Endometrium (tissue), 2 donors: ENCODE results near the gene GRSF1.
"Not testable (repeated sequence)": the region's sequence is repeated elsewhere in the genome, so short reads cannot be mapped to it uniquely, and the experiment has no call there.

Experiments
- FAIRE-seq: peaks from 2 replicates; lab custom pipeline; 2012; peaks lifted over from hg19 to GRCh38; lab: Jason Lieb, UNC
- donor health status: control.
- donor health status: control.

The GRSF1 gene

GRCh38 chr4:70839589-70840093 is at the start of gene GRSF1:
Gene GRSF1 (minus strand): TSS chr4:70839890. CDS start chr4:70839827, 63 bp downstream.
- FAIRE-seq, result no peak

GRCh38 chr4:70885174-70885573 is 45.5 kb upstream of the GRSF1 start:
- FAIRE-seq, result no peak

- FAIRE-seq, result no peak
Observed at GRCh38 chr4:70880739-70881138, 41.0 kb upstream of the GRSF1 start.

GRCh38 chr4:70877556-70877955 is 37.9 kb upstream of the GRSF1 start:
- FAIRE-seq, result no peak

- no peak for FAIRE-seq
Observed at GRCh38 chr4:70874268-70875156, 34.8 kb upstream of the GRSF1 start.

- FAIRE-seq, result no peak
Observed at GRCh38 chr4:70873216-70873615, 33.5 kb upstream of the GRSF1 start.

GRCh38 chr4:70868778-70869177 is 29.1 kb upstream of the GRSF1 start:
- FAIRE-seq, result no peak

- FAIRE-seq, result no peak
Observed at GRCh38 chr4:70863099-70863790, 23.6 kb upstream of the GRSF1 start.

GRCh38 chr4:70859066-70859465 is 19.4 kb upstream of the GRSF1 start:
- FAIRE-seq, result no peak

GRCh38 chr4:70858454-70858853 is 18.8 kb upstream of the GRSF1 start:
- FAIRE-seq, result no peak

- FAIRE-seq, result no peak
Observed at GRCh38 chr4:70855464-70855863, 15.8 kb upstream of the GRSF1 start.

- FAIRE-seq, result no peak
Observed at GRCh38 chr4:70849291-70849690, 9.6 kb upstream of the GRSF1 start.

- no peak for FAIRE-seq
Observed at GRCh38 chr4:70844180-70844579, 4.5 kb upstream of the GRSF1 start.

GRCh38 chr4:70842761-70843435 is 3.2 kb upstream of the GRSF1 start:
- FAIRE-seq, result no peak

GRCh38 chr4:70841951-70842350 is 2.3 kb upstream of the GRSF1 start:
- FAIRE-seq, result no peak

- FAIRE-seq, result no peak
Observed at GRCh38 chr4:70841211-70841610, 1.5 kb upstream of the GRSF1 start.

GRCh38 chr4:70840631-70841030 is 941 bp upstream of the GRSF1 start:
- FAIRE-seq, result not testable (repeated sequence)

GRCh38 chr4:70840137-70840536 is 447 bp upstream of the GRSF1 start:
- FAIRE-seq, result not testable (repeated sequence)

GRCh38 chr4:70838666-70839588 is 763 bp downstream of the GRSF1 start:
- FAIRE-seq, result no peak

- no peak for FAIRE-seq
Observed at GRCh38 chr4:70838204-70838603, 1.5 kb downstream of the GRSF1 start.

- FAIRE-seq, result no peak
Observed at GRCh38 chr4:70836081-70836480, 3.6 kb downstream of the GRSF1 start.

GRCh38 chr4:70833675-70834074 is 6.0 kb downstream of the GRSF1 start:
- FAIRE-seq, result no peak
